Ishikawa (cell line): ENCODE data around the gene CAMK1D.

ENCODE experiments used
- CEBPB ChIP-seq: IDR thresholded peaks from 2 replicates; pipeline ENCODE4 v1.6.1; 2012
- EGR1 ChIP-seq: IDR thresholded peaks from 2 replicates; pipeline ENCODE4 v1.6.1; 2012
- FOXM1 ChIP-seq: IDR thresholded peaks from 2 replicates; pipeline ENCODE4 v1.6.1; 2012; ENCODE audit warnings: low read depth, borderline replicate concordance
- MAX ChIP-seq: IDR thresholded peaks from 2 replicates; pipeline ENCODE4 v1.6.1; 2012
- NFIC ChIP-seq: IDR thresholded peaks from 2 replicates; pipeline ENCODE4 v1.6.1; 2012
- REST ChIP-seq: IDR thresholded peaks from 2 replicates; pipeline ENCODE4 v1.6.1; 2012; ENCODE audit warnings: low read depth, mild to moderate bottlenecking
- TAF1 ChIP-seq: IDR thresholded peaks from 2 replicates; pipeline ENCODE4 v1.6.1; 2012; ENCODE audit warnings: low read depth, mild to moderate bottlenecking

- TF ChIP-seq CEBPB (no peak), EGR1 (no peak), FOXM1 (no peak), TAF1 (no peak), MAX (no peak), NFIC (no peak), REST (no peak)
These were observed 186.3 kb downstream of the CAMK1D start for GRCh38 chr10:12535656-12536055.
